HK-2 (cell line): Measurements from ENCODE around the gene PPP1R3D.

Source experiments
- DNase-seq: peaks from one replicate; pipeline ENCODE4 v3.0.0-alpha.2; 2018; ENCODE audit not compliant: unreplicated experiment

PPP1R3D gene

GRCh38 chr20:59948212-59948611, 8.1 kb upstream of the PPP1R3D start:
- DNase-seq, result no peak

- DNase-seq, result no peak
These were observed 7.3 kb upstream of the PPP1R3D start for GRCh38 chr20:59947376-59947775.

- no peak for DNase-seq
These were observed 5.6 kb upstream of the PPP1R3D start for GRCh38 chr20:59945731-59946130.

GRCh38 chr20:59945175-59945574, 5.1 kb upstream of the PPP1R3D start:
- DNase-seq, result no peak

GRCh38 chr20:59944726-59945125, 4.6 kb upstream of the PPP1R3D start:
- no peak for DNase-seq

DNA sequence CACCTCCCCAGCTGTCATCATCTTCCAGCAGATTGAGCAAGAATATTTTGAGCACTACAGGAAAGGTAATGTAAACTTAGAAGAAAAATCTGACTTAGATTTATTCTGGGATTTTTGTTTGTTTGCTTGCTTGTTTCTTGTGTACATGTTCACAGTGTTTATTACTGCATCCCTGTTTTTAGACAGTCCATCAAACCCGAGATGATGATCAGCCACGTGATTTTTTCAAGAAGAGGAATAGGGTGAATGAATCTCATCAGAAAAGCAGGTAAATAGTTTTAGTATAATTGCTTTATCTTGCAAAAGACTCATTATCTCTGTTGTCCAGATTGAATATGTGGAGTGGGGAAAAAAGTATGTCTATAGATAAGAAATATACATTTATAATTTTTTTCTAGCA, 2.1 kb upstream of the PPP1R3D start:
- DNase-seq, result no peak

- no peak for DNase-seq
These were observed 820 bp upstream of the PPP1R3D start for GRCh38 chr20:59940956-59941294.

- no peak for DNase-seq
These were observed 301 bp downstream of the PPP1R3D start for GRCh38 chr20:59939879-59940128.

DNA sequence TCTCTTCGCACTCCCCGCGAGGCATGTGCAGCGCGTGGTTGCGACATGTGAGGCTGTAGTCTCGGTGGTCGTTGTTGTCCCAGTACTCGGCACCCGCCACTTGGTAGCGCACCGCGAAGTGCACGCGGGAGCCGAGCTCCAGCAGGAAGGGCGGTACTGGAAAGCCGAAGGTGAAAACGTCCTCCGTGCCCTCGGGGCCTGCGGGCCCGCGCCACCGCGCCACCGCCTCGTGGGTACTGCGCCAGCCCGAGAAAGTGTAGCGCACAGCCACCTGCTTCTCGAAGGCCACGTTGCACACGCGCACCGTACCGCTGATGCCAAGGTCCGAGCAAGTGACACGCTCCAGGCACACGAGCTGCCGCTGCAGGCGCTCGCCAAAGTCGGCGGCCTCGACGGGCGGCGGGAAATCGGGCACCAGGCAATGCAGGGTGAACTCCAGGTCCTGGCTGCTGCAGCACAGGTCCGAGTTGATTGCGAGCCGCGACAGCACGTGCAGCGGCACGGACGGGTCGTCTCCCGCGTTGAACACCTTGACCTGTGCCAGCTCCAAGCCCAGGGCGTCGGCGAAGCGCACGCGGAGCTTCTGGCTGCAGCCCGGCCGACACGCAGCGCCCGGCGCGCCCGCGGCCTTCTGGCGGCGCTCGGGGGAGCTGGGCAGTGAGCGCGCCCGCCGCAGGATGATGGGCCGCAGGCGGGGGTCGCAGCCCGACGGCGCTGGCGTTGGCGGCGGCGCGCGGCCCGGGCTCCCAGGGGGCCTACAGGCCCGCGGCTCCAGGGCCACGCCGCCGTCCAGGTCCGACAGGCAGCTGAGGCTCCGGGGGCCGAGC, 840 bp downstream of the PPP1R3D start:
- DNase-seq, result no peak

DNA sequence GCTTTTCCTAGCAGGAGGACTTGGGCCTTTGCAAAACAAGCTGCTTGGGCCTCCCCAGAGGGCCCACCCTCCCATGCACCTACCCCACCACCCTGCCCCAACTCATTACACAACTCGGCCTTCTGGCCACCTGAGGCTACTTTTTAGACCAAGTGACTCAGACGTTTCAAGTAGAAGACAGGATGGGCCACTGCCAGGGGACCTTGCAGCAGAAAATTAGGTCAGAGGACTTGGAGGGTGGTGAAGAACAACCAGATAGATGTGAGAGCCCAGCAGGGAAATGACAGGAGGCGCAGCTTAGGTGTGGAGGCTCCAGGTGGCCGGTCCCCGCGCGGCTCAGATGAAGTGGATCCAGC, 1.4 kb downstream of the PPP1R3D start:
- peak; percentile 18 for DNase-seq

- no peak for DNase-seq
These were observed 1.9 kb downstream of the PPP1R3D start for GRCh38 chr20:59938221-59938620.

DNA sequence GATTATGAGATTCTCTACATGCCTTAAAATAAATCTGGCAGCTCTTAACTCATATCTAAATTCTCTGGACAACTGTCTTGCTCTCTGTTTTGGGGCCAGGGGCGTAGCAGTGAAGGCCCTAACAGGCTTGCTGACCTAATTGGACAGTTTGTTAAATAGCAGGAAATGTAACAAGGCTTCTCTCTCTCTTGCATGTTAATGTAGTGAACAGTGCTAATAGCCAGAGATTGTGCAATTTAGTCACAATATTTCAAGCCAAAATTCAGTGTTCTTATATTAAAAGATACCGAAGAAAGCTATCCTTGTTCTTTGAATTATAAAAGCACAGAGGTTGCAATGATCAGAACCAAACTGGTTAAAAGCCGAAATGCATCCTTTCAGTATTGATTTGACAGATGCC, 3.0 kb downstream of the PPP1R3D start:
- DNase-seq, result no peak

DNA sequence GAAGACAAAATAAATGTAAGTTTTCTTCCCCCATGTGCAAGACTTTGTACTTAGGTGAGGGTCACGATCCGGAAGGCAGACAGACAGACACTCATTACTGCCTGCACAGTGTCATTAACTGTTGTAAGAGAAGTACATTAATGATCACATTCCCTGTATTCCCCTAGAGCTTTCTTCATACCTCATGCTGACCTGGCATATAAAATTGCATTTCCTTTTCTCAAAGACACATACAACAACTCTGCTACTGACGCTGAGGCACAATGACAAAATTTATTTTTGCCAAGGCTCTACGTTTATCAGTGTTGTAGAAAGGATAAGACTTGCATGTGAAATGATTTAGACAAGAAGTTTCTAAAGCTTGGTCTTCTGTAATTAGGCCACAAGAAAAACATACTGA, 3.7 kb downstream of the PPP1R3D start:
- no peak for DNase-seq

- DNase-seq, result no peak
These were observed 4.5 kb downstream of the PPP1R3D start for GRCh38 chr20:59935457-59936185.

DNA sequence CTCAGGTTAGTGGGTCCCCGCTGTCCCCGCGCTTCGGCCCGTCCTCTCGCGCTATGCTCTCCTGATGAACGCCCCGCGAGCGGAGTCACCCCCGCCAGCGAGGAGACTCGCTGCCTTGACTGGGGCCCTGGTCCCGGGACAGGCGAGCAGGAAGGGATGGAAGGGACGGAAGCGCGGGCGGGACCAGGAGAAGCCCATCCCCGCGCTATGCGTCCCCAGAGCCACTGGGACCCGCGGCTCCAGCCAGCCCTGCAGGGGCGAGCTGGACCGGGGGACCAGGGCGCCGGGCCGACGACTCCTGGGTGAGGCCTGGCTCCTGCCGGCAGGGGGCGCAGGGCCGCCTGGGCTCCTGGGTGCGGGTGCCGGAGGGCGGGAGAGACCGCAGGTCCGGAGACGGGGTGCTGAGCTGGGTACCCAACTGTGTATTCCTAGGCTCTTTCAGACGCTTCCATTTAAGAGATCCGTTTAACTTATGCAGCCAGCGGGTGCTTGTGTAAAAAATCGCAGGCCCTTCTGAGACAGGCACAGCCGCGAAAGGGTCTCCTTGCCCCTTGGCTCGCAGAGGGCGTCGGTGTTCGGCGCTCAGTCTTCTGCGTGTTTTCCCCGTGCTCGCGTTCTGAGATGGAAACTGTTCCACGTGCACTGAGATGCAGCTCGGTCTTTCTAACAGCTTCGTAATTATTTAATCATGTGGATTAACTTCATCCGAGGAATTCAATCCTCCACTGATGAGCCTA, 6.1 kb downstream of the PPP1R3D start:
- DNase-seq, result peak; percentile 97

GRCh38 chr20:59933296-59933848, 6.7 kb downstream of the PPP1R3D start, which contains the start of gene SYCP2:
TSS of gene SYCP2 (minus strand) at chr20:59933637. CDS start at chr20:59922413, 11,224 bp downstream.
- DNase-seq, result peak; percentile 96

GRCh38 chr20:59932616-59933295, 7.3 kb downstream of the PPP1R3D start:
- DNase-seq, result no peak

GRCh38 chr20:59931511-59932312, 8.4 kb downstream of the PPP1R3D start:
- DNase-seq, result no peak

DNA sequence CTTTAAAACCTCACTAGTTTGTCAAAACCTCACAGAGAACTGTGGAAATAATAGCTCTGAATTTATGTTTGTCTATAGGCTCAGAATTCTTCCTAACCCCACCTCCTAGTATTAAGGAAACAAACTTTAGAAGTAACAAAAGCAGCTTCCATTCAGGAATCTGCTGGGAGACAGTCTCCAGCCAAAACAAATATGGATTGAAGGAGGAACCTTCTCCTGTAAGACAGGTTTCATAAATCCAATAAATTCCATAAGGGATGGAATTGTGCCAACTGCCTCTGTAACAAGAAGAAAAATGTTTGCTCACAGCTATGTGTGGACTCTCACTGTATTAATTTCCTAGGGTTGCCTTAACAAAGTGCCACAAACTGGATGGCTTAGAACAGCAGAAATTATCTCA, 14.2 kb downstream of the PPP1R3D start:
- no peak for DNase-seq

- no peak for DNase-seq
These were observed 14.7 kb downstream of the PPP1R3D start for GRCh38 chr20:59925359-59925758.

DNA sequence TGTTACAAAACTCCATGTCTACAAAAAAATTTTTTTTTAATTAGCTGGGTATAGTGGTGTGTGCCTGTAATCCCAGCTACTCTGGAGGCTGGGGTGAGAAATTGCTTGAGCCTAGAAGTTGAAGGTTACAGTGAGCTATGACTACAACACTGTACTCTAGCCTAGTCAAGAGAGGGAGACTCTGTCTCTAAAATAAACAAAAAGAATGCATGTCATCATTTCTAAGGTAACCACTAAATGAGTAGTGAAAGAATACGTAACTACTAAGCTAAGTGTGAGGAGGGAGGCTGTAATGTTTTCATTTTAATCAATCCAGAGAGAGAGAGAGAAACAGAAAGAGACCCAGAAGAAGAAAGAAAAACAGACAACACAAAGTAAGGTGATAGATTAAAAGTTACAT, 16.6 kb downstream of the PPP1R3D start:
- no peak for DNase-seq
